GM19324 (cell line): ENCODE measurements around the gene RSBN1.
"Not testable (repeated sequence)": the region's sequence is repeated elsewhere in the genome, so short reads cannot be mapped to it uniquely, and the experiment has no call there.

Experiments used
- ATAC-seq: cut with Tn5 transposase; IDR thresholded peaks from one replicate; pipeline ENCODE4 v1.9.1; 2021; ENCODE audit warnings: mild to moderate bottlenecking, moderate library complexity; ENCODE audit not compliant: unreplicated experiment, low FRiP score

RSBN1 gene

DNA sequence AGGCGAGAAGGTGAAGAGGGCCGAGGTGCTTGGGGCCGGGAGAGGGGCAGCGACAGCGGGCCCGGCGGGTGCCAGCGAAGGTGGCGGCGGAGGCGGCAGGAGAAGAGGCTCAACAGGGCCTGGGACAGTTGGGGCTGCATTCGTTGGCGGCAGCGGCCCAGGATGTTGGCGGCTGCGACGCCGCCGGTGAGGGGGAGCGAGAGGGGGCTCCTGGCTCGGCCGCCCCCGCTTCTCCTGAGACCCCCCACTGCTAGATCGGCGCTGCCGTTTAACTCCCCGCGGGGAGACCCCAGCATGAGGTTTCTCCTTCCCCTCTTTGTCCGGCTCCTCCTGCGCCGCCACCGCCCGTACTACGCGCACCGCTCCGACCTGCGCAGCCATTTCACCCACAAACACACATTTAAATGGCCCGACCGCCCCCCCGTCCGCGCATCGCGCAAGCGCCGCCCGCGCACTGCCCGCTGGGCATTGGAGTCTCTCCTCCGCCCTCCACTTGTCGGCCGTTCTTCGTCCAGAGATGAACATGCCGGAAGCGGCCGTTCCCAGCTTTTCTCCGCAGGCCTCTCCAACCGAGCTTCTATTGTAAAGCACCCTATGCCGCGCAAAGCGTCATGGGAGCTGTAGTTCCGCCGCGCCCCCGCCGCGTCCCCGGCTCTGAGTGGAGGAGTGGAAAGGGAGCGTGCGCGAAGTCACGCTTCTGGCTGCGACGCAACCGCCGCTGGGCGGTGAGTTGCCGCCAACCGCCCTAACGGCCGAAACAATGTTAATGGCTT lies at the start of gene RSBN1:
Gene RSBN1, minus strand, starts transcription at position 589 of the 773 bp plus-strand sequence. Its CDS starts 64 bp downstream, at position 525.
- peak; percentile 92 for ATAC-seq

DNA sequence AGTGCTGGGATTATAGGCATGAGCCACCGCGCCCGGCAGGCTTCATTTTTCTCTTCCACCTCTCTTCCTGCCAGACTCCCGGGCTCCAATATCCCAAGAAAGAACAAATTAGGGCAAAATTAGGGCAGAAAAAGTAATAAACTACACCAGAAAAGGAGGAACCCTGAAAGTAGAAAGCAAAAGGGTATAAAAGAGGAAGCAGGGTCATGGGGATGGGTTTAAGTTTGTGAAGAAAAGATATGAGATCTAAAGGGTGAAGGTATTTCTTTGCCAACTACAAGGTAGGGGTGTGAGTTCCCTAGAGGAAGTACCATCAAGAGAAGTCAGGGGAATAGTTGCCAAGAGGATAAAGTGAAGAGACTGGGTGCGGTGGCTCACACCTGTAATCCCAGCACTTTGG lies 49.4 kb upstream of the RSBN1 start:
- no peak for ATAC-seq

DNA sequence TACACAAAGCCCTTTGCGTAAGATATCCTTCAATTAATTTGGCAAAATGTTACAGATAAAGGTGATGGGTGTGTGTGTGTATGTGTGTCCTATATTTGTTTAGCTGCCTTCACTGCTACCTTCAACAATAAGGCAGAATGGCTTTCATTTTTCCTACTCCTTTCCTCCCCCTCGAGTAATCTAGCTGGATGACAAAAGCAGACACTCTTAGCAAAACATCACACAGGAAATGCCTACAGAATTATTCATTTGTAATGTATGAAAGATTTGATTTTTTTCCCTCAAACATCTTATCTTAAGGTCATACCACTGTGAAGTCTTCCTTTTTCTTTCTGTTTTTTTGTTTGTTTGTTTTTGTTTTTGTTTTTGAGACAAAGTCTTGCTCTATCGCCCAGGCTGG lies 48.6 kb upstream of the RSBN1 start:
- no peak for ATAC-seq

DNA sequence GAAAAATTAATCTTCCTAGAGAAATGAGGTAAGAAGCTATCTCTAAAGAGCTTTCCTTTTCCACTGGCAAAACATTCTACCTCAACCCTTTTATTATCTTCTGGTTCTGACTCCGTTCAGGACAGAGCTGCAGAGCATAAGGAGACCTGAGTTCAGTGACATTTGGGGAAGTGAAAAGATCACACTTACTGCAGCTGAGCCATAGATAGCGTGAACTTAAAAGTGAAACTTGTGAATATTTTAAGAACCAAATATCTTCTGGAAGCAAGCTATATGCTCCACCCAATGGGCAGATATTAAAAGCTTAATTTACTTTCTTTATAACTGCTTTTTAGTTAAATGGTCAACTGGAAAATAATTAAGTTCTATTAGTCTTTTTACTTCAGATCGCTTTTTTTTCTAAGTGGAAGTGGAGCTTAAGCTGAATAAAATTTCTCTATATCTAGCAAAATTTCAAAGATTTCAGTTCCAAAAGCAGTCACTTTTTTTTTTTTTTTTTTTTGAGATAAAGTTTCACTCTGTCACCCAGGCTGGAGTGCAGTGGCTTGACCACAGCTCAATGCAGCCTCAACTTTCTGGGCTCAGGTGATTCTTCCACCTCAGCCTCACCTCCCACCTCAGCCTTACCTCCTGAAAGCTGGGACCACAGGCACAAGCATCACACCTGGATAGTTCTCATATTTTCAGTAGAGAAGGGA lies 47.4 kb upstream of the RSBN1 start:
- peak; percentile 77 for ATAC-seq

DNA sequence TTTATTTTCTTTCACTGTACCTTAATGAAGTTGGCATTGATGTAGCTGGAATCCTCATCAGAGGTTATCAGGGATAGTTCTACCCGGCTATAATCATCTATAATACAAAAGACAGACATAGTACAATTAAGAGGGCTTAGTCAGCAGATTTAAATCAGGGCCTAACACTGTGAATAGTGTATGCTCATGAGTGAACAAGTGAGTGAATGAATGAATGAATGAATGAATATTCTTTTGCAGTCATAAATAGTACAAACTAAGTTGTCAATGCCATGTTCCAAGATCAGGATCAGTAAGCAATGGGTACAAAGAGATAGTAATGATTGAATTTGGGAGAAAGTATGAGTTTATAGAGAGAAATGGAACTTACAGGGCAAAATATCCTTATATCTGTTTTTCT lies 46.7 kb upstream of the RSBN1 start:
- ATAC-seq: no peak

DNA sequence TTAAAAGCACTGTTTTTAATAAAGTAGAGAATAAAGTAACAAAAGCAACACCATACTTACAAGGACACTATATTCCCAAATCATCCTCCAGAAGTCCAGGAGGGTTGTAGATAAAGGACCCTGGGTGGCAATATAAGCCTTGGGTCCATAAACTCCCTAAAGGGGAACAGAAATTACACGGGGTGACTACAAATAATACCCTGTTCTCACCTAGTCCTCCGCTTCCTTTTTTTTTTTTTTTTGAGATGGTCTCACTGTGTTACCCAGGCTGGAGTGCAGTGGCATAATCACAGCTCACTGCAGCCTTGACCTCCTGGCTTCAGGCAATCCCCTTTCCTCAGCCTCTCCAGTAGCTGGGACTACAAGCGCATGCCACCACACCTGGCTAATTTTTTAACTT lies 46.1 kb upstream of the RSBN1 start:
- ATAC-seq: peak; percentile 50

DNA sequence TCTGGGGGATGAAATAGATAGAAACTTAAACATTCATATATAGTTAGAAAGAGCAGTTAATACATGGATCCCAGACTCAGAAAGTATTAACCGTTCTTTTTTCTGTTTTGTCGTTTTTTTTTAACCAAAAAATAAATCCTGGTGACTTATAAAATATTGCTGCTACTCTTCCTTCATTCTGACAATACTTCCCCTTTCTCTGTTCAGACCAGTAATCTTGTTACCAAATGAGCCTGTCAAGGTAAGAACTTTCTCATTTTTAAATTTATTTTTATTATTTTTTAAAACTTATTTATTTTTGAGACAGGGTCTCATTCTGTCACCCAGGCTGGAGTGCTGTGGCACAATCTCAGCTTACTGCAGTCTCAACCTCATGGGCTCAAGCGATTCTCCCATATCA lies 45.5 kb upstream of the RSBN1 start:
- no peak for ATAC-seq

DNA sequence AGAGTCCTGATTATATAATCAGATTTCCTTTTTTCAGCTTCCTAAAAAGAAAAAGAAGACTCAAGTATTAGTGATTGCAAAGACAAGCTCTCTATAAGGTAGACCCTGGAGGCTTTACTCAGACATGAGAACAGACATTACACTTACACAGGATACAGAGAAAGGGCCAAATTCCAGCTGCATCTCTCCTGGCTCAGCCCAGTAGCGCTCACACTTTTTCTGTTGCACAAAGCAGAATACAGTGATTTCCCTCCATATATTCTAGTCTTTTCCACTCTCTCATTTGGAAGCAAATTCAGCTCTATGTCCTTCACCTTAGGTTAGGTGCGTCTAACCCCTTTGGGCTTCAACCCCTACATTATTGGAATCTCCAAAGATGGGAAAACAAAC lies 44.1 kb upstream of the RSBN1 start:
- ATAC-seq: no peak

DNA sequence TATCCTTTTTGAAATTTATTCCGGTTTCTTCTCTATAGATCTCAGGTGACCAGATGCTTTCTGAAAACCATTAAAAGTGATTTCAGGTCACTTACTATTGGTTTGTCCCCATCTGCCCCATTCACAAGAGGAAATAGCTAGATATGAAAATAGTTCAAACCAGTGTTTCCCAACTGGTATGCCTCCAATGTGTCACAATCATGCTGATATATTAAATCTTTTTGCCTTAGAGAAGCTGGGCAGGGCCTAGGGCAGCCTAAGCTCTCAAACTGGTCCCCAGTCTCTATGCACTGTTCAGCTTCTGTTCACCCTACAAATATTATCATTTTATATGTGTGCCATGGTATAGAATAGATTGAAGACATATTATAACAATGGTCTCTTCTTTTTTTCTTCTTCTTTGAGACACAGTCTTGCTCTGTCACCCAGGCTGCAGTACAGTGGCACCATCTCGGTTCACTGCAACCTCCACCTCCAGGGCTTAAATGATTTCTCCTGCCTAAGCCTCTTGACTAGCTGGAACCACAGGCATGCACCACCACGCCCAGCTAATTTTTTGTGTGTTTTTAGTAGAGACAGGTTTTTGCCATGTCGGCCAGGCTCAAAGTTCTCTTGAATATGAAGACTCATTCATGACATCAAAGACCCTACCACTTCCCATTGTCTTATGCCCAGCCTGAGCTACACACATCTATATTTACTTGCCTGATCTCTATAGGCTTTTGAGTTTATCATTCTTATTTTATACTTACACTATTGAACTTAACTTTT lies 43.5 kb upstream of the RSBN1 start:
- ATAC-seq: no peak

DNA sequence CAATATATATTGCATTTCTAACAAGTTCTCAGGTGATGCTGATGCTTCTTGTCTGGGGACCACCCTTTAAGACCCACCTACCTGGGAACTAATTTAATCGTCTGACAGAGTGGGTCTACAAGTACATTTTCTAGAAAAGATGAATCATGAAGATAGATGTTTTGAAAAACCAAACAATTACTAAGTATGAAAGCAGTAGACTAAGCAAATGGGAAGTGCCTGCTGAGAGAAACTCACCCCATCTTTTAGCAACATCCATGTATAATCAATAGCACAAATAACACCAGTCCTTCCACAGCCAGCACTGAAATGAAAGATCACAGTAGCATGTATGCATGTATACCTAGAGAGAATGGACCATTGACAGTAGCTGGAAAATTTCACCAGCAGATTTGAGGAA lies 42.0 kb upstream of the RSBN1 start:
- ATAC-seq: no peak

DNA sequence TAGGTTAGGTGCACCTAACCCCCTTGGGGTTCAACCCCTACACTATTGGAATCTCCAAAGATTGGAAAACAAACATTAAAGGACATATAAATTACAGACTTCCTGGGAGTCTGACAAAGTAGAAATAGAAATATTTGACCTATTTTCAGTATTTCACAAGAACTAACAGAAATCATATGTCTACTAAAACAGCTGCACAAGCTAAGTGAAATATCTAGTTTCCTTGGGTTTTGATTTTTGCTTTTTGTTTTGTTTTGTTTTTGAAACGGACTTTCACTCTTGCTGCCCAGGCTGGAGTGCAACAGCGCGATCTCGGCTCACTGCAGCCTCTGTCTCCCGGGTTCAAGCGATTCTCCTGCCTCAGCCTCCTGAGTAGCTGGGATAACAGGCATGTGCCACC lies 40.4 kb upstream of the RSBN1 start:
- ATAC-seq: not testable (repeated sequence)

DNA sequence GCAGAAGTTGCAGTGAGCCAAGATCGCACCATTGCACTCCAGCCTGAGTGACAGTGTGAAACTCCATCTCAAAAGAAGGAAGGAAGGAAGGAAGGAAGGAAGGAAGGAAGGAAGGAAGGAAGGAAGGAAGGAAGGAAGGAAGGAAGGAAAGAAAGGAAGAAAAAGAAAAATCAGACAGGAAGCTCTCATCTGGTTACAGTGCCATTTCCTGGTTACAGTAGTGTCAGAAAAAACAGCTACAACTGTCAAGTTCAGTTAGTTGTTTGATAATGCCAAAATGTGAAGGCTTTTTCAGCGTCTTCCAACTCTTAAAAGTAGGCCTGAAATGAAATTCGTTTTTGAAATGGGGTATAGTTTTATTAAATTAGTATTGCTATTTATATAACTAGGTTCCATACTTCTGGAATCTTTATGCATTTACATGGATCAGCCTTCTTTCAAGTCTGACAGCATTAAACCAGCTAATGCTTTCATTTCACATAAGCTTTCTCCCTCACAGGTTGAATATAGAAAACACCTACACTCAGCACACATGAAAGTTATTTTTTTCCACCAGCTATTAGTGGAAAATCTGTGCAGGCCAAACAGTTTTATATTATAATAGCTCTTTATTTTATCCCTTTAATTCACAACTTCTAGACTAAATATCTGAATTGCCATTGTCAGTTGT lies 38.0 kb upstream of the RSBN1 start:
- ATAC-seq: no peak

DNA sequence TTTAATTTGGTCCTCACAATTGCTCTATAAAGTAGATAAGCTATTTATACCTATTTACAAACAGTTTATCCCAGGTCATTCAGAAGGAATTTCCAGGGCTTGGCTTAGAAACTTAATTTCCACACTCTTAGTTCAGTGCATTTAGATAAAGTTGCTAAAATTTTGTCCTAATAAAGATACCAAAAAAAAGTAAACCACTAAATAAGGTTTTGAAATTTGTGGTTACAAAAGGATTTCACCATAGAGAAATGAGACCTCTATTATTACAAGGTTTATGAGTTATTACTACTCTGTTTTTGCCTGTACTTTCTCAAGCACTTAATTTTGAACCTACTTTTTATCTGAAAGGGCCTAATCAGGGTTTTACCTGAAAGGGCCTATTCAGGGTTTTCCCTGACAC lies 36.8 kb upstream of the RSBN1 start:
- ATAC-seq: no peak

DNA sequence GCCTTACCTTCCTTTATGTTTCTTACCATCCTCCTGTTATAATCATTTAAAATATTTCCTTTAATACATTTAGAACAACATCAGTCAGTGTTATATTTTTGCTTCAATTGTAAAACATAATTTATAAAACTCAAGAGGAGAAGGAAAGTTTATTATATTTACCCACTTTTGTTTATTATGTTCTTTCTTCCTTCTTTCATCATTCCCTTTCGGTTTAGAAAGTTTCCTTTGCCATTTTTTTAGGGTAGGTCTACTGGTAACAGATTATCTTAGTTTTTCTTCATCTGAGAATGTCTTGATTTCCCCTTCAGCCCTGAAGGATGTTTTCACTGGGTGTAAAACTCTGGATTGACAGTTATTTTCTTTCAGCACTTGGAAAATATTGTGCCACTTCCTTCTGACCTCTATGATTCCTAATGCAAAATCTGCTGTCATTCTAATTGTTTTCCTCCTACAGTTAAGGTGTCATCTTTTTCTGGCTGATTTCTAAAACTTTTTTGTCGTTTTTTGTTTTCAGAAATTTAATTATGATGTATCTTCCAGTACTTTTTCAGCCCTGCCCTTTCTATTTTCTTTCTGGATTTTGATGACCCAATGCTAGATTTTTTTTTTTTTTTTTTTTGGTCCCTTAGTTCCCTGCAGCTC lies 34.2 kb upstream of the RSBN1 start:
- ATAC-seq: no peak

DNA sequence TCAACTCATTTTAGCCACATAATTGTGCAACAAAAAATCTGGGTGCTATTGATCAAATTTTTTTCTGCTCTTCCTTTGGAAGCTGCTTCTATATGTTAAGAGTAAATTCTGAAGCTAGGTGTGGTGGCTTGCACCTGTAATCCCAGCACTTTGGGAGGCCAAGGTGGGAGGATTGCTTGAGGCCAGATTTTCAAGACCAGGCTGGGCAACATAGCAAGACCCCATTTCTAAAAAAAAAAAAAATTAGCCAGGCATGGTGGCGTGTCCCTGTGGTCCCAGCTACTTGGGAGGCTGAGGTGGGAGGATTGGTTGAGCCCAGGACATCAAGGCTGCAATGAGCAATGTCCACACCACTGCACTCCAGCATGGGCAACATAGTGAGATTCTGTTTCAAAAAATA lies 24.3 kb upstream of the RSBN1 start:
- no peak for ATAC-seq

DNA sequence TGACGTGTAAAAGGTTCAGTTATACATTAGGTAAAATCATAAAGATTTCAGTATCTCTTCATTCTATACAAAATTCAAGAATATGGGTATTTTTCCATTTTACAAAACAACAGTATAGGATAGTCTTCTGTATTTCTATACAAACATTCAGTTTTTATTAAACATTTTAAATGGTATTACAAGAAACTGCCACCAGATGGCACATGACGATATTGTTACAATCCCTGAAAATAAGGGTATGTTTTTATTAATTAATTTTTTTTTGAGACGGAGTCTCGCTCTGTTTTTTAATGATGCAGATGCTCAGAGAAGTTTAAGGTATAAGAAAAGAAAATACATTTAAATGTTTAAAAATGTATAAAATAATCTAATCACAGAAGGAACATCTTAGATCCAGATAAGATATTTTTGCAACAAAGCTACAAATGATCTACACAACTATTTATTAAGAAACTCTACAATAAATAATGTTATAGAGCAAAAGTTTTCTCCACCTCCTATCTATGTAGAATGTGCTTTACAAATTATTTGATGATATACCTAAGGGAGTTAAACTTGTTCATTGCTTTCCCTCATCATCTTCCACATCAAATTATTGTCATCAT lies 23.5 kb upstream of the RSBN1 start:
- ATAC-seq: no peak

DNA sequence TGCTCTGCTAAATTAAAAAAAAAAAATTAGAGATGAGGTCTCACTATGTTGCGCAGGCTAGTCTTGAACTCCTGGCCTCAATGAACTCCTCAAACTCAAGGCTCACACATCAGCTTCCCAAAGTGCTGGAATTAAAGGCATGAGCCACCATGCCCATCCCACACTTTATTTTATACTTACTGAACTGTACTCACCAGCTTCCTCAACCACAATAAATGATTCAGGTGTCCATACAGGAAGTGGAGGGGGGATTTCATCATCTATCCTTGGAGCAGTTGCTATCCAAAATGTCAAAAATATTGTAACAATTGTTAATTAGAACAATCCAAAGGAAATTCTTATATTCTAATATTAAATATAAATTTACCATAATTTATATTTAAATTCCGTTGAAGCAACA lies 22.4 kb upstream of the RSBN1 start:
- no peak for ATAC-seq

DNA sequence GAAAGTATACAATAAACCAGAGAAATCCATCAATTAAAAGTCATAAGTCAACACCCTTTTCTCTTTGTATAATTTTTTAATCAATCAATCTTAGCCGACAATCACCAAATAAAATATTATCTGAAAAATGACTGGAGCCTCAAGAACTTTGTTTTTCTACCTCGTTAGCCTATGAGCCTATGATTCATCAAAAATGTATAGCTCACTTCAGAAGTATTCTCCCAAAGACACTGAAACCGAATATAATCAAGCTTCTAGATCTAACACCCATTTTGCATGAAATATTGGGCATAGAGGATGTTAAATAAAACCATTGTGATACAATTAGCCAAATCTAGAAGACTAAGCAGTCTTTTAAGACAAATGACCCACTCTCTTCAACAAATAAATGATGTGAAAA lies 17.8 kb upstream of the RSBN1 start:
- ATAC-seq: no peak

DNA sequence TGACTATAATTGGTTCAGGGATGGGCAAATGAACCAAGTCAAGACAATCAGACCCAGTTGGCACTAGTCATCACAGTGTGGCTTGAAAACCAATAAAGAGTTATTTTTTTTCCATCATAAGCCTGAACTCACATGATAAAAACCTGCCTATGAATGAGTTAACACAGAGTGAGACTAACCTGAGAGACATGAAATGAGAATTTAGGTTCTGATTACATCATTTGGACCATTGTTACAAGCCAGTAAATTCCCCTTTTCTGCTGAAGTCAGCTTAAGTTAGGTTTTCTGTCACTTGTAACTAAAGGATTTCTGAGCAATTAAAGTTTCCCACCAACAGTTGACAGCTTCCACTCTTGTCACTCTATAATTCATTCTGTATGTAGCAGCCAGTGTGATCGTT lies 9.6 kb upstream of the RSBN1 start:
- no peak for ATAC-seq

DNA sequence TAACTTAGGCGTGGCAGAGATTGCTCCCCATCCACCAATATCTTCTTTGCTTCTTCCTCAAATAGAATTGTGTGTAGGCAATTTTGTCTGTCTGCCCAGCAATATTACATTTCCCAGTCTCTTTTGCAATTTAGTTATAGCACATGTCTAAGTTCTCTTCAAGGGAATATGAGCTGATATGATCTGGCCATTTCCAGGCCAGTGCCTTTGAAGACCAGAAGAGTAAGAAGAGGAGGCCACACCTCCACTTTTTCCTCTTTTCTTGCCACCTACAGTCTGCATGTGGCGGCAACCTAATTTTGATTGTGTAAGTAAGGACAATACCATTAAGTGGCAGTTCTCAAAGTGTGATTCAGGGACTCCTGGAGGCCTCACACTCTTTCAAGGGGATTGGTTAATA lies 6.3 kb upstream of the RSBN1 start:
- no peak for ATAC-seq
